Stimulated activated CD4-positive, alpha-beta T cell treated with anti-CD3 and anti-CD28 coated beads, Interleukin-1b, Interleukin-23, amount 100 ng/mL, for 48 hours (primary cell): ENCODE results near the gene NFE2L1.
A peak's percentile ranks its signal among the peaks of the same experiment; 100 is the strongest.
"Not testable (repeated sequence)": the region's sequence is repeated elsewhere in the genome, so short reads cannot be mapped to it uniquely, and the experiment has no call there.

Source experiments
- DNase-seq: peaks from one replicate; pipeline ENCODE4 v3.0.0-alpha.2; 2020

The NFE2L1 gene

GRCh38 chr17:48048384-48049126 lies 396 bp downstream of the NFE2L1 start:
- peak; percentile 39 for DNase-seq

DNA sequence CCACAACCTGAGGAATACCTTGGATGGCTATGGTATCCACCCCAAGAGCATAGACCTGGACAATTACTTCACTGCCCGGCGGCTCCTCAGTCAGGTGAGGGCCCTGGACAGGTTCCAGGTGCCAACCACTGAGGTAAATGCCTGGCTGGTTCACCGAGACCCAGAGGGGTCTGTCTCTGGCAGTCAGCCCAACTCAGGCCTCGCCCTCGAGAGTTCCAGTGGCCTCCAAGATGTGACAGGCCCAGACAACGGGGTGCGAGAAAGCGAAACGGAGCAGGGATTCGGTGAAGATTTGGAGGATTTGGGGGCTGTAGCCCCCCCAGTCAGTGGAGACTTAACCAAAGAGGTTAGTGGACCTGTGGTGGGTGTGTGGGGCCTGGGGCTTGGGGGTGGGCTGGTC lies 3.1 kb downstream of the NFE2L1 start:
- no peak for DNase-seq

- no peak for DNase-seq
Observed at GRCh38 chr17:48051706-48052486, 3.7 kb downstream of the NFE2L1 start.

DNA sequence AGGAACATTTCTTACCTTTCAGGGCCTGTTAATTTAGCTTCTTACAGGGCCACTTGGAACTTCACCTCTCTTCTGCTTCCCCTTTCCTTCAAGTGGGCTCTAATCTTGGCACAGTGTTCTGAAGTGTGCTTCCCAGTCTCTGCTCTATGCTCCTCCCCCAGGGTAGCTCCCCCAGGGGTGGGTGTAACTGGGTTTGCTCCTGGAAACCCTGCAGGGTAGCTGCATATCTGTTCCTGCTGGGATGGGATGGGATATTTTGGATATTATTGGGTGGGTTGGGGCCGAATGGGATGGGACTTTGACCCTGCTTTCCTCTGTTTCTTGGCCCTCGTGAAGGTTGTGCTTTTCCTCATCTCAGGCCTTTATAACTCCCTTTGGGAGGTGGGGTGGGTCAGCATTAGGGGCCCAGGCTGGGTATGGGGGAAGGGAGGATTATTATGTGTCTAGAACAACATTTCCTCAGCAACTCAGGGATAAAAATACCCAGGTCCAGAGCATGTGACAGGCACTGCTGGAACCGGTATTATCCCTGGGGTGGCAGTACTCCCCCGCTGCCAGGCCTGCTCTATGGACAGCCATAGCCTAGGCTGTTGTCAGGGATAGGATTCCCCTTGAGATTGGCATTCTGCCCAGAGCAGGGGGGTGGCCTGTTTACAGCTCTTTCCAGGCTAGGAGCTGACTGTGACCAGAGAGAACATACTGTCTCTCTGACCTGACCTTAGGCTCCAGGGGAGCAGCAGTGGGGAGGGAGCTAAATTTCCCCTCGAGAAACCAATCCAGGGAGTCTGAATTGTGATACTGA lies 5.0 kb downstream of the NFE2L1 start:
- no peak for DNase-seq

- no peak for DNase-seq
Observed at GRCh38 chr17:48053758-48054237, 5.6 kb downstream of the NFE2L1 start.

GRCh38 chr17:48054238-48055185 lies 6.4 kb downstream of the NFE2L1 start:
- DNase-seq = no peak

DNA sequence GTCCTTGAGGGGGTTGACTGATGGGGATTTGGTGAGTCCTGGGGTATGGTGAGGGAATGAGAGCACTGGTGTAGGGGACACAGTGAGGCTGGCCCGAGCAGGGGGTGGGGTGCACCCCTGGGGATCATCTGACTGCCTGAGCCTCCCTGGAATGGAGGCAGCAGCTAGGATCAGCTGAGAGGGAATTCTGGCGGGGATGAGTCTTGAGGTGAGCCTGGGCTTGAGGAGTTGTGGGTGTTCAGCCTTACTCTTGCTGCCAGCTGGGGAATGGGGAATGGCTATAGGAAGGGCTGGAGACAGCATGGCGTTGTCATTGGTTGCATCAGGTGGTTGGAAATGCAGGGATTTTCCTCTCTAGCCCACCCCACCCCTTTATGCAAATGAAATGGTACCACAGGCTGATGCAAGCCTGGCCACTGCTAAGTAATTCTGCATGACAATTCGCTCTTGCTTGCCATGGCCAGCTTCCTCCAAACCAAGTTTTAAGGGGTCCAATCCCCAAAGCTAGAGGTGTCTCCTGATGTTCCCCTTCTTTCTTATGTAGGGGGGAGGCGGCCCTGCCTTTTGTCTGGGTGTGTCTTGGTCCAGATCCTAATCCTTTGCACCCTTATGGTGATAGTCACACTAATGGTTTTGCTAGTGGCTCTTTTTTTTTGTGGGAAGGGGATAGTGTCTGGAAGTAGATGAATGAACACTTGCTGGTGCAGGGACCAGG lies 7.5 kb downstream of the NFE2L1 start:
- DNase-seq = peak; percentile 70

DNA sequence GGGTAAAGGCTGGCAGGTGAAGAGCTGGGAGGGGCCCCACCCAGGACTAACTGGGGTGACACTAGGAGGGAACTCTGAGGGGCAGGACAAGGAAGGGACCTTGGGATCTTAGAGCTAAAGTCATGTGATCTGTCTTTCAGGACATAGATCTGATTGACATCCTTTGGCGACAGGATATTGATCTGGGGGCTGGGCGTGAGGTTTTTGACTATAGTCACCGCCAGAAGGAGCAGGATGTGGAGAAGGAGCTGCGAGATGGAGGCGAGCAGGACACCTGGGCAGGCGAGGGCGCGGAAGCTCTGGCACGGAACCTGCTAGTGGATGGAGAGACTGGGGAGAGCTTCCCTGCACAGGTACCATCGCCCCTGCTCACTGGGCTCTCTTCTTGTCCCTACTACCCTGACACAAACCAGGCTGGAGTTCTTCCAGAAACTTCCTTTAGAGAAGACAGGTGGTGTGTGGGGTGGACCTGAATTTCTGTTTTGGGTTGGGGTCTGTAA lies 8.1 kb downstream of the NFE2L1 start:
- no peak for DNase-seq

DNA sequence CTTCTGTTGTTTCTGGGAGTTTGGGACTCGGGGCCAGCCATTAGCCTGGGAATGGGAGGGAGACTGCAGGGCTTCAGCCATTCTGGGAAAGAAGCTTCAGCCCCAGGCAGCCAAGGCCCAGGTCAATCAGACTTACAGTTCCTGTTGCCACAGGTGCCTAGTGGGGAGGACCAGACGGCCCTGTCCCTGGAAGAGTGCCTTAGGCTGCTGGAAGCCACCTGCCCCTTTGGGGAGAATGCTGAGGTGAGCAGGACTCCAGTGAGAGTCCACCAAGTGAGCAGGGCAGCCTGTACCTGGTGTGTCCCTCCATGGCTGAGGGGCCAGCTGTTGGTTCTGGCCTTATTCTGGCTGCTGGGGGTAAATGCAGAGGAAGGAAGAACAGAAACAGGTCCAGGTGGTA lies 8.7 kb downstream of the NFE2L1 start:
- DNase-seq = no peak

GRCh38 chr17:48057626-48058025 lies 9.5 kb downstream of the NFE2L1 start:
- no peak for DNase-seq

- no peak for DNase-seq
Observed at GRCh38 chr17:48058393-48059124, 10.4 kb downstream of the NFE2L1 start.

DNA sequence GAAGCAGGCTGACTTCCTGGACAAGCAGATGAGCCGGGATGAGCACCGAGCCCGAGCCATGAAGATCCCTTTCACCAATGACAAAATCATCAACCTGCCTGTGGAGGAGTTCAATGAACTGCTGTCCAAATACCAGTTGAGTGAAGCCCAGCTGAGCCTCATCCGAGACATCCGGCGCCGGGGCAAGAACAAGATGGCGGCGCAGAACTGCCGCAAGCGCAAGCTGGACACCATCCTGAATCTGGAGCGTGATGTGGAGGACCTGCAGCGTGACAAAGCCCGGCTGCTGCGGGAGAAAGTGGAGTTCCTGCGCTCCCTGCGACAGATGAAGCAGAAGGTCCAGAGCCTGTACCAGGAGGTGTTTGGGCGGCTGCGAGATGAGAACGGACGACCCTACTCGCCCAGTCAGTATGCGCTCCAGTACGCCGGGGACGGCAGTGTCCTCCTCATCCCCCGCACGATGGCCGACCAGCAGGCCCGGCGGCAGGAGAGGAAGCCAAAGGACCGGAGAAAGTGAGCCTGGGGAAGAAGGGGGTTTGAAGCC lies 11.0 kb downstream of the NFE2L1 start:
- DNase-seq = no peak

- no peak for DNase-seq
Observed at GRCh38 chr17:48060249-48060648, 12.1 kb downstream of the NFE2L1 start.

DNA sequence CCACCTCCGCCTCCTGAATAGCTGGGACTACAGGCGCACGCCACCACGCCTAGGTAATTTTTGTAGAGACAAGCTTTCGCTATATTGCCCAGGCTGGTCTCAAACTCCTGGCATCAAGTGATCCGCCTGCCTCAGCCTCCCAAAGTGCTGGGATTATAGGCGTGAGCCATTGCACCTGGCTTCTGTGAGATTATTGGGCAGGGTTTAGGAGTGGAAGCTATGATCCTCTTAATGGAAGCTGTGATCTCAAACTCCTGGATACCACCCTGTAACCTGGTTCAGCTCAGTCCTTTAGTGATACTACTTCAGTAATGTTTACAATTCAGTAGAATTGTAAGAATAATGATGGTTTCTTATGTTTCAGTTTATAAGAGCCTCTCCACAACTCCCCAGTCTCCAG lies 14.1 kb downstream of the NFE2L1 start:
- no peak for DNase-seq

GRCh38 chr17:48064638-48065037 lies 16.5 kb downstream of the NFE2L1 start:
- no peak for DNase-seq

DNA sequence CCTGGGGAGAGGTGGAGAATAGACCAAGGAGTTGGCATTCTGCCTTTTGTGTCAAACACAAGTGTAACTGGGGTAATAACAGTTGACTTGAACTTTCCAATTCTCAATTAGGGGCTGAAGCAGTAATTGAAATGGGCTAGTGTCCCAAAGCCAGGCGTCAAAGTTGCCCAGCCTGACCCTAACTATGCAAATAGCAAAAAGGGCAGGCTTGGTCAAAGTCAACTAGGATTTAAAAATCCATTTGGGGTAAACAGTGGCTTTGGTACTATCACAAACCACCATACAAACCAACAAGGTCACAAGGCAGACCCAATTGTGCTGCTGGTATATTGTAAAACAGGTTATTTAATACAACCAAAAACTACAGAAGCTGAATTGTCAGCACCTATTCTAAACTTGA lies 18.0 kb downstream of the NFE2L1 start:
- DNase-seq = no peak

DNA sequence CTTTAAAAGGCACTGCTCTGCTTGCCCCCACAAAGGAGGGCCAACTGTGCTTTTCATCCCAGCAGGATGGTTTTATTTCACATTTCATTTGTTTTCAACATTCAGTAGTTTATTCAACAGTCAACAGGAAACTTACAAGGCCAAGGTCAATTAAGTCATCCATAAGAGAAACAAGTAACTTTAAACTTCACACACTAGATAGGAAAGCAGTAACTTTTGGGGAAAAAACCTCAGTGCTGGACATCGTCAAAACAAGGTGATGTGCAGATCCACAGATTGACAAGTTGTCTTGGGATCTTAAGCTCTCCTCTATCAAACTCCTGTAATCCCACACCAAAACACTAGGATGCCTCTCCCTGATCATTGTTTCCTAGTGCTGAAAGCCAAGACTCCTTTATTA lies 18.5 kb downstream of the NFE2L1 start:
- no peak for DNase-seq

- no peak for DNase-seq
Observed at GRCh38 chr17:48067245-48067644, 19.1 kb downstream of the NFE2L1 start.

DNA sequence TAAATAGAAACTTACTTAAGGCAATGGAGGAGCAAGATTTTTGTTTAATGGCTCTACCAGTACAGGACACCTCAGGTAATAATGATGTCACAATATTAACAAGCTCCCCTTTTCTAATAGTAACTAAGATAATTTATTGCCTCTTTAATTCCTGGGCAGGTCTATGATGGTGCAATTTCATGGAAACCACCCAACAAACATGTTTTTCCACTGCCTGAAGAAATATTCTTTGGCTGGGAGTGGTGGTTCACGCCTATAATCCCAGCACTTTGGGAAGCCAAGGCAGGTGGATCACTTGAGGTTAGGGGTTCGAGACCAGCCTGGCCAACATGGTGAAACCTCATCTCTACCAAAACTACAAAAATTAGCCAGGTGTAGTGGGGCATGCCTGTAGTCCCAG lies 19.6 kb downstream of the NFE2L1 start:
- not testable (repeated sequence) for DNase-seq

GRCh38 chr17:48068491-48068961 lies 20.4 kb downstream of the NFE2L1 start:
- DNase-seq = no peak
